Peyer's patch (tissue), 4 donors: ENCODE data around the gene RAET1E. TPM values are rescaled to one million over a fixed set of nuclear protein-coding genes. Genes with fewer than 3 reads are reported as not detected.
A peak's percentile ranks its signal among the peaks of the same experiment; 100 is the strongest.
"Not testable (repeated sequence)": the region's sequence is repeated elsewhere in the genome, so short reads cannot be mapped to it uniquely, and the experiment has no call there.

Source experiments
- DNase-seq, 3 donors: peaks; one replicate each; pipeline ENCODE4 v3.0.0-alpha.2; 2017 to 2019
- H3K27ac ChIP-seq, 4 donors: fragments of 200-600 bp; sonication (generic); one replicate each; pipeline ENCODE4 v1.5.1; 2016 to 2019
- H3K27me3 ChIP-seq, 2 donors: fragments of 200-600 bp; sonication (generic); one replicate each; pipeline ENCODE4 v1.5.1; 2019
- H3K36me3 ChIP-seq, 3 donors: fragments of 200-600 bp; sonication (generic); one replicate each; pipeline ENCODE4 v1.5.1; 2016 to 2019
- H3K4me1 ChIP-seq, 4 donors: fragments of 200-600 bp; sonication (generic); one replicate each; pipeline ENCODE4 v1.5.1; 2016 to 2019
- H3K4me3 ChIP-seq, 4 donors: fragments of 200-600 bp; sonication (generic); 1 replicate in 3 of 4; 2 replicates in 1 of 4; pipeline ENCODE4 v1.5.1; 2016 to 2019; ENCODE audit warnings: mild to moderate bottlenecking in 1 of 4
- H3K9me3 ChIP-seq, 4 donors: fragments of 200-600 bp; sonication (generic); one replicate each; pipeline ENCODE4 v1.5.1; 2016 to 2019; ENCODE audit warnings: mild to moderate bottlenecking in 1 of 4
- CTCF ChIP-seq, 6 experiments: fragments of 450-650 bp in 4 of 6; fragments of 200-600 bp in 2 of 6; sonication (generic) in 1 of 6; IDR thresholded peaks; one replicate each; pipeline ENCODE4 v1.5.1; 2017 to 2019; ENCODE audit warnings: antibody characterized with exemption in 6 of 6, mild to moderate bottlenecking in 3 of 6, moderate library complexity in 1 of 6
- POLR2A ChIP-seq, 2 donors: fragments of 450-650 bp; IDR thresholded peaks; one replicate each; pipeline ENCODE4 v1.5.1; 2017; ENCODE audit warnings: antibody characterized with exemption in 2 of 2, mild to moderate bottlenecking in 2 of 2, moderate library complexity in 2 of 2
- total RNA-seq, 4 donors: library from RNA; depleted of rRNA; stranded (reverse); fragments of >200 nt; gene quantifications; one replicate each; pipeline ENCODE4 v1.1.0, GENCODE V29; 2016

Gene RAET1E
- total RNA-seq, 4 donors from 2014 or later: not detected

- H3K36me3 ChIP-seq: no peaks in the 10 kb centered on the region
- no peaks in the 10 kb centered on the region for H3K27me3 ChIP-seq
- no peaks in the 10 kb centered on the region for H3K9me3 ChIP-seq
- no peak for DNase-seq
- peaks cover 0 to 31% (median 4%) of the 10 kb centered on the region in 4 donors for H3K4me1 ChIP-seq
- H3K4me3 ChIP-seq: no peak overlapping the region
- TF ChIP-seq CTCF (IDR thresholded peaks at IDR 0.05) (no peak), POLR2A (IDR thresholded peaks at IDR 0.05) (no peak)
- no peak overlapping the region for H3K27ac ChIP-seq
Measured at GRCh38 chr6:149898966-149899365, 1.1 kb upstream of the RAET1E start.

- Histone ChIP-seq H3K27me3 (no peaks in the 10 kb centered on the region), H3K4me3 (peak overlapping the region in 3 of 4 donors; percentile 4 to 27 (median 13)), H3K9me3 (no peaks in the 10 kb centered on the region), H3K36me3 (no peaks in the 10 kb centered on the region), H3K4me1 (peaks cover 0 to 31% (median 4%) of the 10 kb centered on the region in 4 donors), H3K27ac (peak overlapping the region in 3 of 4 donors; percentile 46 to 66 (median 61))
- peak; percentile 34 to 81 (median 62) for DNase-seq
- TF ChIP-seq CTCF (IDR thresholded peaks at IDR 0.05) (no peak), POLR2A (IDR thresholded peaks at IDR 0.05) (no peak)
Measured at GRCh38 chr6:149897015-149897697, 757 bp downstream of the RAET1E start.

GRCh38 chr6:149896491-149896890 is 1.4 kb downstream of the RAET1E start:
- no peak for TF ChIP-seq CTCF (IDR thresholded peaks at IDR 0.05)
- no peak for TF ChIP-seq POLR2A (IDR thresholded peaks at IDR 0.05)
- H3K4me3 ChIP-seq: no peak overlapping the region
- no peaks in the 10 kb centered on the region for H3K9me3 ChIP-seq
- H3K27ac ChIP-seq: peak overlapping the region in 2 of 4 donors; percentile 61 to 66
- H3K27me3 ChIP-seq: no peaks in the 10 kb centered on the region
- no peak for DNase-seq
- no peaks in the 10 kb centered on the region for H3K36me3 ChIP-seq
- H3K4me1 ChIP-seq: peaks cover 0 to 31% (median 4%) of the 10 kb centered on the region in 4 donors

- Histone ChIP-seq H3K27ac (peak overlapping the region in 2 of 4 donors; percentile 27 to 42), H3K4me3 (no peak overlapping the region), H3K36me3 (no peaks in the 10 kb centered on the region), H3K4me1 (peaks cover 0 to 31% (median 4%) of the 10 kb centered on the region in 4 donors), H3K9me3 (no peaks in the 10 kb centered on the region), H3K27me3 (no peaks in the 10 kb centered on the region)
- TF ChIP-seq CTCF (IDR thresholded peaks at IDR 0.05) (no peak), POLR2A (IDR thresholded peaks at IDR 0.05) (no peak)
- no peak for DNase-seq
Measured at GRCh38 chr6:149895833-149896271, 2.1 kb downstream of the RAET1E start.

- Histone ChIP-seq H3K36me3 (no peaks in the 10 kb centered on the region), H3K4me1 (peaks cover 0 to 31% (median 4%) of the 10 kb centered on the region in 4 donors), H3K27ac (peak overlapping the region; percentile 13 to 66 (median 51)), H3K27me3 (no peaks in the 10 kb centered on the region), H3K4me3 (no peak overlapping the region), H3K9me3 (no peaks in the 10 kb centered on the region)
- TF ChIP-seq CTCF (IDR thresholded peaks at IDR 0.05): no peak
- no peak for TF ChIP-seq POLR2A (IDR thresholded peaks at IDR 0.05)
- peak in 1 of 3 donors; percentile 65 for DNase-seq
Measured at GRCh38 chr6:149895048-149895590, 2.8 kb downstream of the RAET1E start.

GRCh38 chr6:149891864-149892263 is 6.0 kb downstream of the RAET1E start:
- DNase-seq, H3K36me3 ChIP-seq, H3K9me3 ChIP-seq, H3K4me3 ChIP-seq, H3K27me3 ChIP-seq, H3K27ac ChIP-seq: not testable (repeated sequence)
- H3K4me1 ChIP-seq: peaks cover 0 to 21% (median 3%) of the 10 kb centered on the region in 4 donors
